ENCODE results near the gene RPL18. TPM values are rescaled to one million over a fixed set of nuclear protein-coding genes. Genes with fewer than 3 reads are reported as not detected.

Gene RPL18
- total and polyA plus RNA-seq, 9 of the 15 experiments (the other 6 are each of a cell fraction or from before 2014, with no cell fraction given), result 312 to 2,635 (median 1,653) TPM

- H3K9me3 ChIP-seq (replicated peaks; ENCODE audit: control insufficient read depth, insufficient read depth, low read depth, low read length), result no peaks in the 10 kb centered on the region
- POLR2A ChIA-PET, result no interaction called here
- no peak overlapping the region for H3K9ac ChIP-seq (ENCODE audit: insufficient read depth in 1 of 2, low read depth in 2 of 2, low read length in 2 of 2)
- H4K20me1 ChIP-seq (replicated peaks; ENCODE audit: control insufficient read depth, insufficient read depth, low read length), result no peaks in the 10 kb centered on the region
- TF ChIP-seq ZNF639 (CRISPR knock-in tag; conservative IDR thresholded peaks at IDR 0.05 in 1 of 2, IDR thresholded peaks at IDR 0.05 in 1 of 2), result no peak
- TF ChIP-seq ZNF316 (IDR thresholded peaks at IDR 0.05), result no peak
- no peak for TF ChIP-seq ZNF282 (CRISPR knock-in tag; IDR thresholded peaks at IDR 0.05)
- no peak for TF ChIP-seq HNRNPL (IDR thresholded peaks at IDR 0.05; ENCODE audit: low read depth, low read length)
- TF ChIP-seq PPARD (CRISPR knock-in tag; IDR thresholded peaks at IDR 0.05), result no peak
- TF ChIP-seq HDAC2 (IDR thresholded peaks at IDR 0.05), result no peak
- no peak for TF ChIP-seq ARID1B (IDR thresholded peaks at IDR 0.05)
- no peak for TF ChIP-seq POLR2AphosphoS2 (IDR thresholded peaks at IDR 0.05; ENCODE audit: low read length)
- TF ChIP-seq RBM15 (IDR thresholded peaks at IDR 0.05; ENCODE audit: insufficient read depth, low read length), result no peak
- TF ChIP-seq KLF6 (CRISPR knock-in tag; IDR thresholded peaks at IDR 0.05; ENCODE audit: borderline replicate concordance), result no peak
- TF ChIP-seq ZNF785 (CRISPR knock-in tag; IDR thresholded peaks at IDR 0.05), result no peak
- no peak for TF ChIP-seq ZZZ3 (IDR thresholded peaks at IDR 0.05)
- TF ChIP-seq ETV6 (IDR thresholded peaks at IDR 0.05; ENCODE audit: borderline replicate concordance in 1 of 2, low read depth in 2 of 2, low read length in 1 of 2), result no peak
- no peak for TF ChIP-seq ETV6 (CRISPR knock-in tag; IDR thresholded peaks at IDR 0.05; ENCODE audit: borderline replicate concordance)
- TF ChIP-seq BRF2 (IDR thresholded peaks at IDR 0.05; ENCODE audit: borderline replicate concordance, insufficient read depth, insufficient read length), result no peak
- TF ChIP-seq BACH1 (tag; IDR thresholded peaks at IDR 0.05), result no peak
- no peaks in the 10 kb centered on the region for H3K79me2 ChIP-seq (ENCODE audit: control insufficient read depth, insufficient read depth, low read length)
- H3K36me3 ChIP-seq (ENCODE audit: control insufficient read depth, insufficient read depth, low read length), result no peaks in the 10 kb centered on the region
- BruUV-seq (replicated peaks), result no TSS peak
- 18% methylated on average over 3 of the region's 3 CpGs for WGBS (ENCODE audit: insufficient coverage, low coverage, missing lambda C conversion rate)
- FAIRE-seq, result no peak
- intact Hi-C loops (cut with micrococcal nuclease), result no loop called here
- no peak overlapping the region for H3K4me3 ChIP-seq
- H3K27ac ChIP-seq (ENCODE audit: extremely low read depth, low read depth, low read length), result no peak overlapping the region
- no peak overlapping the region for H3K4me2 ChIP-seq (ENCODE audit: insufficient read depth, low read length)
- no peak overlapping the region for H2AFZ ChIP-seq (ENCODE audit: low read depth, low read length)
- H3K27me3 ChIP-seq (ENCODE audit: control insufficient read depth in 2 of 2, insufficient read depth in 2 of 2, low read length in 2 of 2), result no peaks in the 10 kb centered on the region
- ATAC-seq, result no peak
- DNase-seq (ENCODE audit: extremely low read depth in 1 of 4, low spot score in 3 of 4), result no peak
- CTCF ChIA-PET (ENCODE audit: low intra/inter-chr PET ratio), result no interaction called here
- H3K4me1 ChIP-seq (replicated peaks in 1 of 2; ENCODE audit: control insufficient read depth in 2 of 2, insufficient read depth in 2 of 2, low read length in 2 of 2), result peaks cover 7 to 8% of the 10 kb centered on the region in 2 experiments; a peak in 3 of 5 replicates
- in situ Hi-C loops (cut with MboI), result loop anchor here (25.0 kb wide), 1 partner anchor 1533 kb away; no protein-coding TSS in a partner anchor
- H3K9me1 ChIP-seq (ENCODE audit: control insufficient read depth, insufficient read depth, low read length), result no peaks in the 10 kb centered on the region
Observed at GRCh38 chr19:48578891-48579290, 40.1 kb downstream of the RPL18 start.

All from K562 (cell line).